ENCODE data around the gene SERINC5. TPM values are rescaled to one million over a fixed set of nuclear protein-coding genes. Genes with fewer than 3 reads are reported as not detected.

SERINC5 gene
- total RNA-seq, 1 donor from 2014 or later, result 87.2 TPM

- DNase-seq (ENCODE audit: low spot score), result no peak
Measured at GRCh38 chr5:80067531-80068245, 188.2 kb downstream of the SERINC5 start.

DNA sequence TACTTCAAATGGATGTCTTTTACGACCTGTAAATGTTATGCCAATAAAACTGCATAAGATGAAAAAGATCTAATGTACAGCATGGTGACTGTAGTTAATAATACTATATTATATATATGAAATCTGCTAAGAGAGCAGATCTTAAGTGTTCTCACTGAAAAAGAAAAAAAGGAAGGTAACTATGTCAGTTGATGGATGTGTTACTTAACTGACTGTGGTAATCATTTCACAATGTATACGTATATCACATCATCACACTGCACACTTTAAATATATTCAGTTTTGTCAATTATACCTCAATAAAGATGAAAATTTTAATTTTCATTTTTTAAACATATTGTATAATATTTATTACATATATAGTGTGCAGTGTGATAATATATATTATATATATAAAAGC is 188.8 kb downstream of the SERINC5 start:
- no peak for DNase-seq (ENCODE audit: low spot score)

DNA sequence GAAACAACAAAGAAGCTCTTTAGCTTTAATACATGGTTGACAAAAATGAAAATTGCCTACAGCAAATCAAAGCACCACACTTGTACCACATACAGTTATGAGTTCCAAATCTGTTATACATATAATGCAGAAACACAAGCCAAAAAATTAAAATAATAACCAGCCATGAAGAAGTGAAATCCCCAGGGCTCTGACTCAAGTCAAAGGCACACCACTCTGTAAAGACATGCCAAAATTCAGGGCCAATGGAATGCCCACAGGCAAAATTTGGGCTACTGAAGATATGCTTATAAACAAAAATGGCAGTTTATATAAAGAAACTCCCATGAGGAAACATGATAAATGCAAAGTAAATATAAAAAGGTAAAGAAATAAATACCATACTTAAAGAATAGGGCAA is 191.7 kb downstream of the SERINC5 start:
- DNase-seq (ENCODE audit: low spot score), result no peak

Other genes starting within 250 kb of the SERINC5 start
- 1.5 TPM for gene THBS4, start 220.7 kb downstream of the SERINC5 start, total RNA-seq
- not detected for gene SPZ1, start 64.0 kb upstream of the SERINC5 start, total RNA-seq
- 39.9 TPM for gene ZFYVE16, start 152.0 kb upstream of the SERINC5 start, total RNA-seq
- gene FAM151B, start 232.1 kb upstream of the SERINC5 start, total RNA-seq, result 3.0 TPM